SU-DHL-6 (cell line): ENCODE data around the gene EMC9.

Source experiments
- EZH2phosphoT487 ChIP-seq: fragments of 200-600 bp; sonication (generic), shearing (Covaris generic); conservative IDR thresholded peaks from 2 replicates; pipeline ENCODE4 v1.6.1; 2018; ENCODE audit warnings: mild to moderate bottlenecking, antibody characterized with exemption, low read length, moderate library complexity, mixed read lengths
- TF ChIP-seq, protein P1 (sequence below): fragments of 200-600 bp; sonication (generic); IDR thresholded peaks from one replicate; pipeline ENCODE4 v1.5.1; 2017; ENCODE audit warnings: antibody characterized with exemption, mild to moderate bottlenecking, low read length, moderate library complexity; ENCODE audit not compliant: insufficient read depth, poor library complexity, severe bottlenecking

GRCh38 chr14:24096545-24097181 is 44.7 kb downstream of the EMC9 start:
- TF ChIP-seq, protein P1, sequence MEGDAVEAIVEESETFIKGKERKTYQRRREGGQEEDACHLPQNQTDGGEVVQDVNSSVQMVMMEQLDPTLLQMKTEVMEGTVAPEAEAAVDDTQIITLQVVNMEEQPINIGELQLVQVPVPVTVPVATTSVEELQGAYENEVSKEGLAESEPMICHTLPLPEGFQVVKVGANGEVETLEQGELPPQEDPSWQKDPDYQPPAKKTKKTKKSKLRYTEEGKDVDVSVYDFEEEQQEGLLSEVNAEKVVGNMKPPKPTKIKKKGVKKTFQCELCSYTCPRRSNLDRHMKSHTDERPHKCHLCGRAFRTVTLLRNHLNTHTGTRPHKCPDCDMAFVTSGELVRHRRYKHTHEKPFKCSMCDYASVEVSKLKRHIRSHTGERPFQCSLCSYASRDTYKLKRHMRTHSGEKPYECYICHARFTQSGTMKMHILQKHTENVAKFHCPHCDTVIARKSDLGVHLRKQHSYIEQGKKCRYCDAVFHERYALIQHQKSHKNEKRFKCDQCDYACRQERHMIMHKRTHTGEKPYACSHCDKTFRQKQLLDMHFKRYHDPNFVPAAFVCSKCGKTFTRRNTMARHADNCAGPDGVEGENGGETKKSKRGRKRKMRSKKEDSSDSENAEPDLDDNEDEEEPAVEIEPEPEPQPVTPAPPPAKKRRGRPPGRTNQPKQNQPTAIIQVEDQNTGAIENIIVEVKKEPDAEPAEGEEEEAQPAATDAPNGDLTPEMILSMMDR = no peak
- no peak for TF ChIP-seq EZH2phosphoT487
